Fibroblast of pulmonary artery (primary cell): ENCODE data around the gene HS3ST3A1.
A peak's percentile ranks its signal among the peaks of the same experiment; 100 is the strongest.

Experiments
- DNase-seq: peaks from one replicate; pipeline ENCODE4 v3.0.0-alpha.2; 2010; ENCODE audit warnings: low read depth
- H3K4me3 ChIP-seq: replicated peaks from 2 replicates; pipeline ENCODE4 v1.5.1; 2011; ENCODE audit warnings: low read depth, mild to moderate bottlenecking, control low read depth, low read length, moderate library complexity
- TF ChIP-seq, protein P1 (sequence below): IDR thresholded peaks from 2 replicates; pipeline ENCODE4 v1.5.1; 2011; ENCODE audit warnings: mild to moderate bottlenecking, control low read depth, low read length, inconsistent platforms; ENCODE audit errors: missing control alignments

HS3ST3A1 gene

GRCh38 chr17:13490906-13491482 is 110.7 kb downstream of the HS3ST3A1 start:
- TF ChIP-seq, protein P1, sequence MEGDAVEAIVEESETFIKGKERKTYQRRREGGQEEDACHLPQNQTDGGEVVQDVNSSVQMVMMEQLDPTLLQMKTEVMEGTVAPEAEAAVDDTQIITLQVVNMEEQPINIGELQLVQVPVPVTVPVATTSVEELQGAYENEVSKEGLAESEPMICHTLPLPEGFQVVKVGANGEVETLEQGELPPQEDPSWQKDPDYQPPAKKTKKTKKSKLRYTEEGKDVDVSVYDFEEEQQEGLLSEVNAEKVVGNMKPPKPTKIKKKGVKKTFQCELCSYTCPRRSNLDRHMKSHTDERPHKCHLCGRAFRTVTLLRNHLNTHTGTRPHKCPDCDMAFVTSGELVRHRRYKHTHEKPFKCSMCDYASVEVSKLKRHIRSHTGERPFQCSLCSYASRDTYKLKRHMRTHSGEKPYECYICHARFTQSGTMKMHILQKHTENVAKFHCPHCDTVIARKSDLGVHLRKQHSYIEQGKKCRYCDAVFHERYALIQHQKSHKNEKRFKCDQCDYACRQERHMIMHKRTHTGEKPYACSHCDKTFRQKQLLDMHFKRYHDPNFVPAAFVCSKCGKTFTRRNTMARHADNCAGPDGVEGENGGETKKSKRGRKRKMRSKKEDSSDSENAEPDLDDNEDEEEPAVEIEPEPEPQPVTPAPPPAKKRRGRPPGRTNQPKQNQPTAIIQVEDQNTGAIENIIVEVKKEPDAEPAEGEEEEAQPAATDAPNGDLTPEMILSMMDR: no peak
- no peak for DNase-seq
- no peak overlapping the region for H3K4me3 ChIP-seq

DNA sequence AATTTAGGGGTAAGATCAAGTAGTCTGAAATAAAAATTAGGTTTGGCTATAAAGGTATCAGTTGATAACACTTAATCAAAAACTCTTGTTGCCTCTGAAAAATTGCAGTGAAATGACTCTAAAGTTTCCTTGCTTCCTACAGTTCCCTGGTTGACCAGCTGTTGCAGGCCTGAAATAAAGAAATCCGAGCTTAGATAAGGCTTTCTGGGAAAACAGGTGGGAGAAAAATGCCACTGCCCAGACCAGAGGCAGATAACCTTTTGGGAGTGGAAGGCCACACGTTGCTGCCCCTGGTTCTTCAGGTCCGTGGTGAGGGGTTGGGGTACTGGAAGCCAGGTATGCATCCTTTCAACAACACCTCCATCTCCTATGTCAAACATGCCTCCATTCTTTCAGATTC is 111.3 kb downstream of the HS3ST3A1 start:
- no peak for DNase-seq
- TF ChIP-seq, protein P1: no peak
- no peak overlapping the region for H3K4me3 ChIP-seq

GRCh38 chr17:13485327-13485726 is 116.4 kb downstream of the HS3ST3A1 start:
- H3K4me3 ChIP-seq: no peak overlapping the region
- TF ChIP-seq, protein P1: no peak
- no peak for DNase-seq

DNA sequence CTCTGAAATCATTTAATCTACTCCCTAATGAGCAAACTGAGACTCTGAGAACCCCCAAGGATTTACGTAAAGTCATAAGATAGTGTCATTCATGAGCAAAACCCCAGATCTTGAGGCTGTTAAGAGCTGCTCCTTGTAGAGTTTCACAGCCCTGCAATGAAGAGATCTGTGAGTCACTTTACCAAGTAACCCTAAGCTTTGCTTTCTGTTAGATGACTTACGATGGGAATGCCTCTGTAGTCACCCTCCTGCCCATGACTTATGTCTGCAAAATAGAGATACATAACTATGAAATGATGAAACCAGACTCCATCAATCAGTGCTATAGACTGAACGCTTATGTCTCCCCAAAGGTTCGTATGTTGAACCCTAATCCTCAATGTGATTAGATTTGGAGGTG is 117.7 kb downstream of the HS3ST3A1 start:
- TF ChIP-seq, protein P1: no peak
- no peak overlapping the region for H3K4me3 ChIP-seq
- DNase-seq: no peak

DNA sequence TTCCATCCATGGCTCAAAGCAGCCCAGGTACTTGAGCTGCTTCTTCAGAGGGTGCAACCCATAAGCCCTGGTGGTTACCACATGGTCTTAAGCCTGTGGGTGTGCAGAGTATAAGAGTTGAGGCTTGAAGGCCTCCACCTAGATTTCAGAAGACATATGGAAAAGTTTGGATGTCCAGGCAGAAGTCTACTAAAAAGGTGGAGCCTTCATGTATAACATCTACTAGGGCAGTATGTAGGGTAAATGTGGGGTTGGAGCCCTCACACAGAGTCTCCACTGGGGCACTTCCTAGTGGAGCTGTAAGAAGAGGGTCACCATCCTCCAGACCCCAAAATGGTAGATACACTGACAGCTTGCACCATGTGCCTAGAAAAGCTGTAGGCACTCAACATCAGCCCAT is 120.9 kb downstream of the HS3ST3A1 start:
- DNase-seq: no peak
- TF ChIP-seq, protein P1: no peak
- H3K4me3 ChIP-seq: no peak overlapping the region

- no peak overlapping the region for H3K4me3 ChIP-seq
- TF ChIP-seq, protein P1: no peak
- DNase-seq: no peak
Observed at GRCh38 chr17:13478326-13478830, 123.4 kb downstream of the HS3ST3A1 start.

DNA sequence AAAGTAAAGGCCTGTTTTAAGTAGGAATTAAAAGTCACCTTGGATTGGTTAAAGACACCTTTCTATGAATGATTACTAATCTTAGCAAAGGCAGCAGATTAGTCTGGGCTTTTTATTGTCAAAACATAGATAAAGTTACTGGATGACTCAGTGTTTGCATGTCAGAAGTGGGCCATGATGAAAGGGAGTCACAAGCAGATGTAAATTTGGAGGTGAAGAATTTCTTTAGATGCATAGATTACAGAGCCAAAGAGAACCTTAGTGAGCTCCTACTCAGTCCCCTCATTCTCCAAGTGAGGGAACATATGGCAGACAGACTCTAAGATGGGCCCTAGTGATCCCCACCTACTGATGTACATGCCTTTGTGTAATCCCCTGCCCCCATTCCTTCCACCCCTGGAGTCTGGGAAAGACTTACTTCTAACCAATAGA is 124.5 kb downstream of the HS3ST3A1 start:
- H3K4me3 ChIP-seq: no peak overlapping the region
- peak; percentile 39 for DNase-seq
- TF ChIP-seq, protein P1: no peak
